ENCODE results near the gene ZNF280D.
"Not testable (repeated sequence)": the region's sequence is repeated elsewhere in the genome, so short reads cannot be mapped to it uniquely, and the experiment has no call there.

The ZNF280D gene

DNA sequence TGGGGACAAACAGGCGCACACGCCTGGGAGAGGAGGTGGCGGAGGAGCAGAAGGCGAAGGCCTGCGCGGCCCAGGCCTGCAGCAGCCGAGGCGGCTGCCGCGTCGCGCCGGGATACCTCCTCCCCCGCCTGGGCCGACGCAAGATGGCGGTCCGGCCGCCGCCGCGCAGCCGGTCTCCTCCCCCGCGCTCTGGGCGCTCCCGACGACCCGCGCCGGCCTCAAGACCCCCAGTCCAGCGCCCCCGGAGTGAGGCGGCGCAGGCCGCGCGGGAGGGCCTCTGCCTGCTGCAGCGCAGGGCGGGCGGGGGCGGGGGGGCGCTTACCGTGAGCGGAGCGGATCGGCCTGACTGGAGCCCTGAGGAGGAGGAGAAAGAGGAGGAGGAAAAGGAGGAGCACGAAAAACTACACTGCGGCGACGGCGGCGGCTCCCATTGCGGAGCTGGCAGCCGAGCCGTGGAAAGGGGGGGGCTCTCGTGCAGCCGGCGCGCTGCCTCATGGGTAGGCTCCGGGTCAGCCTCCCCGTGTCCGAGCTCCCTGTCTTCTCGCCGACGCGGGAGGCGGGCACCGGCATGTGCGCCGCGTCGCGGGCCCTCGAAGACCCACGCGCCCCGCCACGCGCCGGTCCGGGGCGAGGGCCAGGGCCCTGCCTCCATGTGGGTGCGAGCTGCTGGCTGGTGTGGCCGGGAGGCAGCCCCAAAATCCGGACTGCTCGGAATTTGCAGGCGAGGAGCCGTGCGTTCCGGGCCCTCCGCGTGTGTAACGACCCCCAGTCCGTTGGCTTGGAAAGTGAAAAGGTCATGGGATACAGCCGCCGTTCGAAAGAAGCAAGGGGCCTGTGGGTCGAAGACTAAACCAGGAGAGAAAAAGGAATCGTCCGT is at the start of gene ZNF280D:
Gene ZNF280D, minus strand, starts transcription at position 374 of the 877 bp plus-strand sequence. CDS start 26,400 bp downstream, outside the sequence.
- DNase-seq (ENCODE audit: low spot score) = peak; percentile 84

GRCh38 chr15:56782306-56782705 is 49.0 kb upstream of the ZNF280D start:
- DNase-seq (ENCODE audit: low spot score) = no peak

GRCh38 chr15:56781666-56782065 is 48.4 kb upstream of the ZNF280D start:
- DNase-seq (ENCODE audit: low spot score) = no peak

GRCh38 chr15:56780102-56780725 is 46.9 kb upstream of the ZNF280D start:
- not testable (repeated sequence) for DNase-seq (ENCODE audit: low spot score)

- not testable (repeated sequence) for DNase-seq (ENCODE audit: low spot score)
Observed at GRCh38 chr15:56779449-56779848, 46.1 kb upstream of the ZNF280D start.

DNA sequence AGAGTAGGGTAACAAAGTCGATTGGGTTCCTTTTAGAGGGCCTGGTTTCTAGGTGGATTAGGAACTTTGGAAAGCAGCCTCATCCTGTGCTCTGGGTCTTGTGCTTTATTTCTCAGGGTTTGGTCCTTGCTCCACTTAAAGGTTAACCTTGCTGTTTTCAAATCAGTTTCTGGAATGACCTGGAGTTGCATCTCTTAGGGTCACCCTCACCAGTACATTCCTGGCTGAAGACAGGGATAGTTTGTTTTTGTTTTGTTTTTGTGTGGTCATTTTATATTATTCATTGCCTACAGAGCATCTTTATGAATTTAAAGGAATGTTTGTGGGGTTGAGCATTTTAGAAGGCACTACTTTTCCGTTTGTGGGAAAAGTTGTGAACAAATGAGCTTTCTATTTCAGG is 45.5 kb upstream of the ZNF280D start:
- DNase-seq (ENCODE audit: low spot score) = no peak

DNA sequence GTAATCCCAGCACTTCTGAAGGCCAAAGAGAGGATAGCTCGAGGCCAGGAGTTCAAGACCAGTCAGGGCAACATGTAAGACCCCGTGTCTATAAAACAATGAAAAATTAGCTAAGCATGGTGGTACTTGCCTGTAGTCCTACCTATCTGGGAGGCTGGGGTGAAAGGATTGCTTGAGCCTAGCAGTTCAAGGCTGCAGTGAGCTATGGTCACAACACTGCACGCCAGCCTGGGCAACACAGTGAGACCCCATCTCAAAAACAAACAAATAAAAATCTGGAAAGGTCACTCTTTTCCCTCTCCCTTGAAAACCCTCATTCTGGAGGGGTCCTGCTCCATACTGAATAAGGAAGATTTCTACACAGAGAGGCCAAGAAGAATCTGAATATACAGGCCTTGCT is 43.5 kb upstream of the ZNF280D start:
- no peak for DNase-seq (ENCODE audit: low spot score)

DNA sequence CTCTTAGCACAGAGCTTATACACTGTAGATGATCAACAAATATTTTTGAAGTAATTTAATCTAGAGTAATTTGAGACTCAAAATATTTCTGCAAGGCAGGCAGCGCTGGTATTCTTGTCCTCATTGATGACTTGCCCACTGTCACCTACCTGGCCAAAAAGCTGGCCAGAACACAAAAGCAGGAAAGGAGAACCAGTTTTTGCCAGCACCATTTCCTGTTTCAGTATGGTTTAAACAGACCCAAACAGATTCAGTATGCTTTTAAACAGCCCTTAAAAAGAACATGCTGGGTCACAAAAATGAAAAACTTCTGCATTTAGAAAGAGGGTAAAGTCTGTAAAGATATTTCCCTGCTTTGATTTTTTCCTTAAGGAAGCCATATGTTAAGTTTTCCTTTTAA is 42.3 kb upstream of the ZNF280D start:
- no peak for DNase-seq (ENCODE audit: low spot score)

DNA sequence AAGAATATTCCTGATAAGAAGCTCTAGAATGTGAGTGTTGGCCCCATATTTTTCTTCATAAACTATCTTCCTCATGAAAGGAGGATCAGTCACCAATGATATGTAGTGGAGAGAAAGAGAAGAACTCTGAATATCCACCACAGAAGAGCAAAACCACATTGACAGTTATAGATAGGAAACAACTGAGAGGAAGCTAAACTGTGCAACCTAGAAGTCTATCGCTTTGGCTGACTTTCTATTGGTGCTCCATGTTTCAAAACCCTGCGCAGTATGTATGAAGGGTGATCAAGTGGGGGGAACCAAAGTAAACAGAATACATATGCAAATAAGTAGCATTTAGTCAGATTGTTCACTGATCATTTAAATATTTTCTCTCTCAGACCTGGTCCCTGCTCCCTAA is 41.0 kb upstream of the ZNF280D start:
- no peak for DNase-seq (ENCODE audit: low spot score)

- DNase-seq (ENCODE audit: low spot score) = no peak
Observed at GRCh38 chr15:56772868-56773639, 39.7 kb upstream of the ZNF280D start.

GRCh38 chr15:56770173-56770572 is 36.9 kb upstream of the ZNF280D start:
- no peak for DNase-seq (ENCODE audit: low spot score)

GRCh38 chr15:56767315-56767714 is 34.0 kb upstream of the ZNF280D start:
- no peak for DNase-seq (ENCODE audit: low spot score)

- DNase-seq (ENCODE audit: low spot score) = no peak
Observed at GRCh38 chr15:56765251-56765650, 31.9 kb upstream of the ZNF280D start.

DNA sequence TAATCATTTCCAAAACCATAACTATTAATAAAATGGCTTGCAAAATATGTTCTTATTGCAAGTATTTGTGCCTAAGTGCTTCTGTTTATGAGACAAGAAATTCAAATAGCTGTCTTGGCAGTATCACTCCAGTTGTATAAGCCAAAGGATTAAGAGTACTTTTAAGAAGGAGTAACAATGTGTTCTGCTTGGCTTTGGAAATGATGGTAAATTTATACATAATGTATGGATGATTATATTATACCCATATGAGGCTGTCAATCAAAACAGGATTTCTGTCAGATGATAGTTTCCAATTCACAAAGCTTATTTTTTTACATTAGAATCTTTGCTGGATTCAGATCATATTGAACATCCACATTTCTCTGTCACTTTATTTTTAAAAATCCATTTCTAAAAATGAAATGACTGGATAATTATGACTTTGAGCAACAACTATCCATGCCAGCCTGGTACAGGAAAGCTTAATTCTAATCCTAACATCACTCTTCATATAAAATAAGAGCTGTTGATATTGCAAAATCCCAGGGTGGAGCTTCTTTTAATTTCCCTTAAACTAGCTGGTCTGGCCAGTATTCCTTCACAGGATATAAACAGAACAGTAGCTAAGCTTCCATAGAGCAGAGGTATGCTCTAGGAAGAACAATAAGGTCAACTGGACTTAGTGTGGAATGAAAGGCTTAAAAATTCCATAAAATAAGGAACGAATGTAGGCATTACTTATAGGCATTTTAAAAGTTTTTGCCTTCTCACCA is 30.0 kb upstream of the ZNF280D start:
- no peak for DNase-seq (ENCODE audit: low spot score)

- DNase-seq (ENCODE audit: low spot score) = no peak
Observed at GRCh38 chr15:56760186-56760585, 26.9 kb upstream of the ZNF280D start.

GRCh38 chr15:56759450-56759845 is 26.1 kb upstream of the ZNF280D start:
- DNase-seq (ENCODE audit: low spot score) = no peak

GRCh38 chr15:56758770-56759449 is 25.6 kb upstream of the ZNF280D start:
- no peak for DNase-seq (ENCODE audit: low spot score)

- no peak for DNase-seq (ENCODE audit: low spot score)
Observed at GRCh38 chr15:56757875-56758274, 24.6 kb upstream of the ZNF280D start.

DNA sequence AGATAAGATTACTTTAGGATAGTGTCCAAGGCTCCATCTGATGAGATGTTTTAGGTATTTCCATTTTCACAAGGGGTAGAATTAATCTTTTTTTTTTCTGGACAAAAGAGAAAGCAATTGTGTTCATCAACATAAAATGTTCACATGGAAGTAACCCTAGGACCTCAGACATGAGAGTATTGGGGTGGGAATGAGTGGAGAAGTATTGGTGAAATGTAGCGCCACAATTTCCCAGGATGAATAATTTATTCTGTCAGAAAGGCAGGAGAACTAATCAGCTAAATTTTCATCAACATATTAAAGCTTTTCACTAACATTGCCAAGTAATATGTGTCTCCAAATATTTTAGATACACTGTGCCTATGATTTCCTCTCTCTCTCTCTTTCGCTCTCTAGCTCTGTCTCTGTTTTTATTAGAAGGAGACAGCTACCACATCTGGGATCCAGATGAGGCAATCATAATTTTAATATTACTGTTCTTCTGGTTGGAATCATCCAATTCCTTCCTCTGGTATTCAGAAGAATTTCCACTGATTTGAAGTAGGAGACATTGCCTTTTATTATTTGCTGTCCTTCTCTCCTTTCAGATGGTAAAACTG is 21.6 kb upstream of the ZNF280D start:
- DNase-seq (ENCODE audit: low spot score) = no peak

DNA sequence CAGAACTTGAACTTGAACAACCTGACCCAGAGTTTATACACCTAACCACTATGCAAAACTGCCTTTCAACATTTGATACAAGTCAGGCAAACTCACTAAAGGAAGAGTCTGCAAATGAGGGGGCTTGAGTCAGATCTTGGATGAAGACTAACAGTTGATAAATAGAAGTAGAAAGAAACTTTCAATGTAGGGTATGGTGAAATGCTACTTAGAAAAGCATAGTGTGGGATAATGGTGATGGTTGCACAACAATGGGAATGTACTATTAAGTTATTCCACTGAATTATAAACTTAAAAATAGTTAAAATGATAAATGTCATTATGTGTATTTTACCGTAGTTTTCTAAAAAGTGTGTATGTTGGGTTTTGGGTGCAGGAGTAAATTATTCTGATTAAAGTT is 19.7 kb upstream of the ZNF280D start:
- no peak for DNase-seq (ENCODE audit: low spot score)

DNA sequence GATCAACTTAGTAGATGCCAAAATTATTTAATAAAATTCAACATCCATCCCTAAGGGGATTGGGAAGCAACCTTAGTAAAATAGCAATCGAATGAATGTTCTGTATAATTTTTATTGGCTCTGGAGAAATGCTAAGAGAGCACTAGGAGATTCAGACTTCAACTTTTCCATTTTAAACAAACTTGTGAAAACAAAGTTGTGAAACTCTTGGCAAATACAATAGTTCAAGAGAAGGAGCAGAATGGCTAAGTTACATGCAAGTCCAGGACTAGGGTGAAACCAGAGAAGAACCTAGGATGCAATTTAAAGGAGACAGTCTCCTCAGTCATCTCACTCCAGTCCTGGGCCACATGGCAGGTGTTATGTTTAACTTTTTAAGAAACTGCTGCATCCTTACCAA is 16.7 kb upstream of the ZNF280D start:
- no peak for DNase-seq (ENCODE audit: low spot score)
